Activated CD8-positive, alpha-beta memory T cell treated with anti-CD3 and anti-CD28 coated beads, Interleukin-2, amount 10 ng/mL, durations not matched to agents 7 days and 5 days (primary cell): ENCODE measurements around the gene IGFBPL1. TPM values are rescaled to one million over a fixed set of nuclear protein-coding genes. Genes with fewer than 3 reads are reported as not detected.

Source experiments
- ATAC-seq: fragments of 150-1000 bp; cut with Tn5 transposase; one replicate; pipeline ENCODE4 v1.10.0; 2021; ENCODE audit warnings: moderate library complexity
- CTCF ChIA-PET: fragments of 350-600 bp; sonication (Branson Sonifier 250); formaldehyde crosslinking; loops from one replicate; lab custom pipeline; 2021; ENCODE audit warnings: antibody characterized with exemption; lab: Charles Lee
- DNase-seq: peaks from one replicate; pipeline ENCODE4 v3.0.0-alpha.2; 2020
- H3K27ac Mint-ChIP-seq: one replicate; pipeline ENCODE4 v1.8.0; 2021; ENCODE audit warnings: mild to moderate bottlenecking, mixed read lengths
- H3K27me3 Mint-ChIP-seq: one replicate; pipeline ENCODE4 v1.8.0; 2021; ENCODE audit warnings: mixed read lengths
- H3K36me3 Mint-ChIP-seq: one replicate; pipeline ENCODE4 v1.8.0; 2021; ENCODE audit warnings: mild to moderate bottlenecking, mixed read lengths
- H3K4me1 Mint-ChIP-seq: one replicate; pipeline ENCODE4 v1.8.0; 2021; ENCODE audit warnings: mixed read lengths
- H3K4me3 Mint-ChIP-seq: one replicate; pipeline ENCODE4 v1.8.0; 2021; ENCODE audit warnings: mild to moderate bottlenecking, moderate library complexity, mixed read lengths
- H3K9me3 Mint-ChIP-seq: one replicate; pipeline ENCODE4 v1.8.0; 2022; ENCODE audit warnings: low read depth, mixed read lengths
- total RNA-seq, 2 experiments: library from RNA; stranded (reverse); gene quantifications; one replicate each; pipeline ENCODE4 v1.2.3, GENCODE V29; 2021

The IGFBPL1 gene
- total RNA-seq, 2 experiments from 2014 or later, result not detected

- DNase-seq (no peak), ATAC-seq (no peak)
- no peak overlapping the region for H3K4me3 Mint-ChIP-seq
- no peaks in the 10 kb centered on the region for H3K9me3 Mint-ChIP-seq
- CTCF ChIA-PET, result no interaction called here
- H3K4me1 Mint-ChIP-seq, result peaks cover 3% of the 10 kb centered on the region
- H3K27me3 Mint-ChIP-seq, result peaks cover 58% of the 10 kb centered on the region
- no peak overlapping the region for H3K27ac Mint-ChIP-seq
- H3K36me3 Mint-ChIP-seq, result no peaks in the 10 kb centered on the region
Observed at GRCh38 chr9:38421498-38422211, 2.6 kb downstream of the IGFBPL1 start.

DNA sequence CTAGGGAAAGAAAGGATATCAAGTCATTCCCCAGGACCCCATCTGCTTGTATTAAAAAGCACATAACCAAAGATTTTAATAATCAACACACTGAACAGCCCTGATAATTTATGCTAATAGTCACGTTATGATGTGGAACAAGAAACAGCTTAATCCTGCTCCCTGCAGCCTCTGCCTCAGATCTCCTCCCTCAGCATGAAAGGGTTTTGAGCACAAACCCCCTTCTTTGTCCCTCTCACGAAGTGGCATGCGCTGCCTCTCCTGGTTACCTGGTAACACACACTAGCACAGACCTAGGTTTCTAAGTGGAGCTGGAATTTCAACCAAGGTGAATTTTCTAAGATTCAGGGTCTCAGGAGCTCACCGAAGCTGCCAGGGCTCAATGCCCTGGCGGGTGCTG is 5.1 kb downstream of the IGFBPL1 start:
- no peaks in the 10 kb centered on the region for H3K9me3 Mint-ChIP-seq
- peaks cover 41% of the 10 kb centered on the region for H3K27me3 Mint-ChIP-seq
- H3K4me1 Mint-ChIP-seq, result no peaks in the 10 kb centered on the region
- DNase-seq (no peak), ATAC-seq (no peak)
- CTCF ChIA-PET, result no interaction called here
- no peak overlapping the region for H3K4me3 Mint-ChIP-seq
- H3K27ac Mint-ChIP-seq, result no peak overlapping the region
- H3K36me3 Mint-ChIP-seq, result no peaks in the 10 kb centered on the region

GRCh38 chr9:38418366-38418765 is 5.9 kb downstream of the IGFBPL1 start:
- H3K9me3 Mint-ChIP-seq, result no peaks in the 10 kb centered on the region
- H3K27me3 Mint-ChIP-seq, result peaks cover 37% of the 10 kb centered on the region
- CTCF ChIA-PET, result no interaction called here
- no peak for ATAC-seq
- no peaks in the 10 kb centered on the region for H3K4me1 Mint-ChIP-seq
- DNase-seq, result no peak
- no peak overlapping the region for H3K4me3 Mint-ChIP-seq
- H3K36me3 Mint-ChIP-seq, result no peaks in the 10 kb centered on the region
- no peak overlapping the region for H3K27ac Mint-ChIP-seq

GRCh38 chr9:38417003-38417945 is 7.0 kb downstream of the IGFBPL1 start:
- no peaks in the 10 kb centered on the region for H3K9me3 Mint-ChIP-seq
- H3K36me3 Mint-ChIP-seq, result no peaks in the 10 kb centered on the region
- no peak overlapping the region for H3K4me3 Mint-ChIP-seq
- no peaks in the 10 kb centered on the region for H3K4me1 Mint-ChIP-seq
- DNase-seq (peak; percentile 60), ATAC-seq (peak; percentile 30)
- H3K27me3 Mint-ChIP-seq, result peaks cover 30% of the 10 kb centered on the region
- no peak overlapping the region for H3K27ac Mint-ChIP-seq
- CTCF ChIA-PET, result interaction anchor here (1.1 kb wide), 1 partner anchor 11 kb away, joined by 3 read pairs; no protein-coding TSS in a partner anchor

GRCh38 chr9:38416461-38416860 is 7.8 kb downstream of the IGFBPL1 start:
- no peak overlapping the region for H3K4me3 Mint-ChIP-seq
- no peaks in the 10 kb centered on the region for H3K36me3 Mint-ChIP-seq
- H3K9me3 Mint-ChIP-seq, result no peaks in the 10 kb centered on the region
- ATAC-seq, result no peak
- no peak for DNase-seq
- peaks cover 29% of the 10 kb centered on the region for H3K27me3 Mint-ChIP-seq
- no peaks in the 10 kb centered on the region for H3K4me1 Mint-ChIP-seq
- CTCF ChIA-PET, result no interaction called here
- H3K27ac Mint-ChIP-seq, result no peak overlapping the region

DNA sequence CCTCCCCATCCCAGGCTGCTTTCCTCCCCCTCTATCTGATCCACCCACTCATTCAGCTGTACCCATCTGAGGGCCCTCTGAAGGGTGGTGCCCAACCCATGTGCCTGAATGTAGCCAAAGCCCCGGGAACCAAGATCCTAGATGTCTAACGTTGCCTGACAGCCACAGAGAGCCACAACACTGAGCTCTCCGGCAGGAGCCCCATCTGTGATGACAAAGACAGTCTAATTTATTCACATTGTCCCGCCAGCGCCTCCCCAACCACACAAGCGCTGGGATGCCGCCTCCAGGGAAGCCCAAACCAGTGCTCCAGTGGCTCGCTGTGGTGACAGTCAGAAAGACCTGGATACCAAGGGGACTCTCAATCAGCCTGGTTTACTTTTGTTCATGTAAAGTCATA is 8.4 kb downstream of the IGFBPL1 start:
- no peak for DNase-seq
- Mint-ChIP-seq H3K4me1 (no peaks in the 10 kb centered on the region), H3K27me3 (peaks cover 26% of the 10 kb centered on the region), H3K27ac (no peak overlapping the region), H3K36me3 (no peaks in the 10 kb centered on the region), H3K4me3 (no peak overlapping the region), H3K9me3 (no peaks in the 10 kb centered on the region)
- ATAC-seq, result no peak
- CTCF ChIA-PET, result no interaction called here

DNA sequence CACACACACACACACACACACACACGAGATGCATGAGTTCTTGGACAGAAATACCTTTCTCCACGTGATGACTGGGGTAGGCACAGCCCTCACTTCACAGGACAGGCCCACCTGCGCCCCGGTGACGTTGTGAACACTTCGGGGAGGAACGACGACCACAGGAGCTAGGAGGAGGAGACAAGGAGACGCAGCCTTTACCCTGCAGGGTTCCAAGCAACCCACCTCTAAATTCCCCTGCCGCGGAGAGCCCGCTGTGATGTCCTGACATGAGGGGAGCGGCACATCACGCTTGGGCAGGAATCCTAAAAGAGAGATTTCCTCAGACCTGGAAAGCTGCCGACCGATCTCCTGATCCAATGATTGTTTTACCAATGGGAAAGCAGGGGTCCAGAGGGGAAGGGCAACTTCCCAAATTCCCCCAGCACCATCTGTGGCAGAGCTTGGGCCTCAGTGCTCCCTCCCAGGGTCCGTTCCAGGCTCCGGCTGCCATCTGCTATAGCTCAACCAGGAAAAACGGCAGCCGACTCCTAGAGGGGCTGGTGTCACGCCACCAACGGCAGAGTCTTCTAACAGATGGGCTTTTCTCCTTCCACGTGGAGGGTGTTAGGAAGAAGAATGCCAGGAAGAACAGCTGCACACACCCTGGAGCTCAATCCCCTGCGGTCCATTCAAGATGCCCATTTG is 10.1 kb downstream of the IGFBPL1 start:
- ATAC-seq, result no peak
- CTCF ChIA-PET, result no interaction called here

DNA sequence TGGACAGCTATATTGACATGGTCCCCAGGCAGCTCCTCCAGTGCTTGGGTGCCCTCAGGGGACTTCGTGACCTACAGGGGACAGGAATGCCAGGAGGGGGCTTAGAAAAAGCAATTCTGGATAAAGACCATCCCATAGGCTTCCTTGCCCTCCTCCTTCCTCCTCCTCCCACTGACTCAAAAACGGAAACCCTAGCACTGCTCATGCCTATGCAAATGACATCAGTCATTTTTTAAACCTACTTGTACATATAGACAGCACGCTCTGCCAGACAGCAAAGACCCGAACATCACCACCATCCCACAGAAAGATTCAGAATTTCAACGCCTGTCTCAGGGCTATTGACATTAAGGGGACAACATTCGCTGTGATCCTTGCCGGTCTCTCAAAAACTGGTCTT is 11.0 kb downstream of the IGFBPL1 start:
- Mint-ChIP-seq H3K4me1 (no peaks in the 10 kb centered on the region), H3K27me3 (peaks cover 30% of the 10 kb centered on the region), H3K4me3 (no peak overlapping the region), H3K9me3 (no peaks in the 10 kb centered on the region), H3K27ac (no peak overlapping the region), H3K36me3 (no peaks in the 10 kb centered on the region)
- ATAC-seq, result no peak
- CTCF ChIA-PET, result no interaction called here
- no peak for DNase-seq

More for the DNA sequence above, 10.1 kb downstream of the IGFBPL1 start:
- Mint-ChIP-seq H3K4me3 (no peak overlapping the region), H3K36me3 (no peaks in the 10 kb centered on the region), H3K4me1 (no peaks in the 10 kb centered on the region), H3K27ac (no peak overlapping the region), H3K27me3 (peaks cover 28% of the 10 kb centered on the region), H3K9me3 (no peaks in the 10 kb centered on the region)
- no peak for DNase-seq

DNA sequence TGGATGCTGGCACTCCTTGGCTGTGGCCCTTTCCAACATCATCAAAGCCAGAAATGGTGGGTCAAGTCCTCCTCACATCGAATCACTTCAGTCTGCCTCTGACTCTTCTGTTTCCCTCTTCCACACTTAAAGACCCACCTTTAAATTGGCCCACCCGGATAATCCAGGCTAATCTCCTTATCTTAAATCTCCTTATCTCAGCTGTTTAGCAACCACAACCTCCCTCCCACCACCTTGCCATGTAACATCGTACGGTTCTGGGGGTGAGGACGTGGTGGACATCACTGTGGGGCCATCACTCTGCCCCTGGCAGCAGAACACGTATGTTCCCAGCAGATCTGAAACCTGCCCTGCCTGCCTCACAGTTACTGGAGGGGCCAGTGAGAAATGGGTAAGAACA is 11.5 kb downstream of the IGFBPL1 start:
- Mint-ChIP-seq H3K9me3 (no peaks in the 10 kb centered on the region), H3K4me1 (no peaks in the 10 kb centered on the region), H3K36me3 (no peaks in the 10 kb centered on the region), H3K27me3 (peaks cover 30% of the 10 kb centered on the region), H3K27ac (no peak overlapping the region), H3K4me3 (no peak overlapping the region)
- ATAC-seq (no peak), DNase-seq (no peak)
- CTCF ChIA-PET, result no interaction called here

- Mint-ChIP-seq H3K36me3 (no peaks in the 10 kb centered on the region), H3K27me3 (peaks cover 31% of the 10 kb centered on the region), H3K4me3 (no peak overlapping the region), H3K4me1 (no peaks in the 10 kb centered on the region), H3K27ac (no peak overlapping the region), H3K9me3 (no peaks in the 10 kb centered on the region)
- ATAC-seq (no peak), DNase-seq (no peak)
- CTCF ChIA-PET, result no interaction called here
Observed at GRCh38 chr9:38408719-38409118, 15.5 kb downstream of the IGFBPL1 start.

DNA sequence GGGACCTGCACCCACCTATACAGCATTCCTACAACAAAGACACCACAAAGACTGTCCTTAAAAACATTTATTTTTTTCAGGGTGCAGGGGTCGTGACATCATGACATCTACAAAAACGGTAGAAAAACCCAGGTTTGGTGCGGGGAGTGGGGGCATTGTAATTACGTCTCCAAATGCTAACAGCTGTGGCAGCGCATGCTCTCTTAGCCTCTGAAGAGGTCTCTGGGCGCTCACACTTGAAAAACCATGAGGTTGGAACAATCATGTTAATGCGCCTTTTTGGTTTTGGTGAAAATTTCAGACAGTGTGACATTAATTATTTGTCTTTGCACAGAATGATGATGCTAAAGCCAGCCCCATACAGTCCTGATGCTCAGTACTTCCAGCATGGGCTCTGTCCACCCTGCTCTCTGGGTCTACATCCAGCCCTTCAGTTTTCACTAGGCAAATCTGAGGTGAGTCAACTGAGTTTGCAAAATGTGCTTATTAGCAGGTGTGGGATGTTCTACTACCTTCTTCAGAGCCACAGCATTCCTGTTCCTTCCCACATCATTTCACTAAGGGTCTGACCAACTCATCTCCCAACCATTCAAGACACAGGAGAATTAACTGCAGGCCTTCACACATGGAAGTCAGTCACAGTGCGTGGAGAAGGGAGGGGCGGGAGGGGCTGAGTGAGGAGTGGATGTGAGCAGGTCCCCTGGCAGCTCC is 17.6 kb downstream of the IGFBPL1 start:
- CTCF ChIA-PET, result no interaction called here
- H3K27ac Mint-ChIP-seq, result no peak overlapping the region
- no peak overlapping the region for H3K4me3 Mint-ChIP-seq
- no peaks in the 10 kb centered on the region for H3K9me3 Mint-ChIP-seq
- H3K27me3 Mint-ChIP-seq, result peaks cover 22% of the 10 kb centered on the region
- no peaks in the 10 kb centered on the region for H3K4me1 Mint-ChIP-seq
- DNase-seq (no peak), ATAC-seq (no peak)
- H3K36me3 Mint-ChIP-seq, result no peaks in the 10 kb centered on the region

- CTCF ChIA-PET, result no interaction called here
- ATAC-seq, result no peak
- H3K36me3 Mint-ChIP-seq, result no peaks in the 10 kb centered on the region
Observed at GRCh38 chr9:38405785-38406184, 18.5 kb downstream of the IGFBPL1 start.

GRCh38 chr9:38404314-38404713 is 19.9 kb downstream of the IGFBPL1 start:
- Mint-ChIP-seq H3K27ac (no peak overlapping the region), H3K27me3 (peaks cover 12% of the 10 kb centered on the region), H3K4me3 (no peak overlapping the region), H3K9me3 (no peaks in the 10 kb centered on the region), H3K36me3 (no peaks in the 10 kb centered on the region), H3K4me1 (no peaks in the 10 kb centered on the region)
- DNase-seq (no peak), ATAC-seq (no peak)
- CTCF ChIA-PET, result interaction anchor here (1.0 kb wide), 1 partner anchor 491 kb away, joined by 3 read pairs; no protein-coding TSS in a partner anchor

More at GRCh38 chr9:38405785-38406184, 18.5 kb downstream of the IGFBPL1 start:
- Mint-ChIP-seq H3K27ac (no peak overlapping the region), H3K4me1 (no peaks in the 10 kb centered on the region), H3K27me3 (peaks cover 17% of the 10 kb centered on the region), H3K4me3 (no peak overlapping the region), H3K9me3 (no peaks in the 10 kb centered on the region)
- no peak for DNase-seq
